ENCODE measurements around the gene ISCU. TPM values are rescaled to one million over a fixed set of nuclear protein-coding genes. Genes with fewer than 3 reads are reported as not detected.

Gene ISCU
- total RNA-seq, 1 donor from 2014 or later: 48.4 TPM

GRCh38 chr12:108600702-108601007, 38.3 kb downstream of the ISCU start:
- peaks cover 4% of the 10 kb centered on the region for H3K4me1 Mint-ChIP-seq (ENCODE audit: low read depth, unreplicated experiment)
- peaks cover 4% of the 10 kb centered on the region for H3K9me3 Mint-ChIP-seq (ENCODE audit: unreplicated experiment)
- no peaks in the 10 kb centered on the region for H3K36me3 Mint-ChIP-seq (ENCODE audit: unreplicated experiment)
- H3K27ac Mint-ChIP-seq (ENCODE audit: unreplicated experiment): no peak overlapping the region
- no peak for TF ChIP-seq CTCF (IDR thresholded peaks at IDR 0.05; ENCODE audit: partially characterized antibody, unreplicated experiment)
- H3K27me3 Mint-ChIP-seq (ENCODE audit: unreplicated experiment): peaks cover 4% of the 10 kb centered on the region
- H3K4me3 Mint-ChIP-seq (ENCODE audit: unreplicated experiment): no peak overlapping the region
- no peak for DNase-seq

- no peak overlapping the region for H3K27ac Mint-ChIP-seq (ENCODE audit: unreplicated experiment)
- no peak overlapping the region for H3K4me3 Mint-ChIP-seq (ENCODE audit: unreplicated experiment)
- no peak for TF ChIP-seq CTCF (IDR thresholded peaks at IDR 0.05; ENCODE audit: partially characterized antibody, unreplicated experiment)
- H3K9me3 Mint-ChIP-seq (ENCODE audit: unreplicated experiment): peaks cover 4% of the 10 kb centered on the region
- DNase-seq: no peak
- H3K36me3 Mint-ChIP-seq (ENCODE audit: unreplicated experiment): no peaks in the 10 kb centered on the region
- H3K27me3 Mint-ChIP-seq (ENCODE audit: unreplicated experiment): peaks cover 4% of the 10 kb centered on the region
- peaks cover 6% of the 10 kb centered on the region for H3K4me1 Mint-ChIP-seq (ENCODE audit: low read depth, unreplicated experiment)
These were observed 39.9 kb downstream of the ISCU start for GRCh38 chr12:108602209-108602705.

- no peak overlapping the region for H3K4me3 Mint-ChIP-seq (ENCODE audit: unreplicated experiment)
- no peak for DNase-seq
- no peaks in the 10 kb centered on the region for H3K36me3 Mint-ChIP-seq (ENCODE audit: unreplicated experiment)
- H3K9me3 Mint-ChIP-seq (ENCODE audit: unreplicated experiment): peaks cover 3% of the 10 kb centered on the region
- H3K4me1 Mint-ChIP-seq (ENCODE audit: low read depth, unreplicated experiment): peaks cover 1% of the 10 kb centered on the region
- peaks cover 2% of the 10 kb centered on the region for H3K27me3 Mint-ChIP-seq (ENCODE audit: unreplicated experiment)
- TF ChIP-seq CTCF (IDR thresholded peaks at IDR 0.05; ENCODE audit: partially characterized antibody, unreplicated experiment): no peak
- H3K27ac Mint-ChIP-seq (ENCODE audit: unreplicated experiment): no peak overlapping the region
These were observed 40.7 kb downstream of the ISCU start for GRCh38 chr12:108602976-108603704.

- DNase-seq: no peak
- TF ChIP-seq CTCF (IDR thresholded peaks at IDR 0.05; ENCODE audit: partially characterized antibody, unreplicated experiment): no peak
- Mint-ChIP-seq H3K27me3 (ENCODE audit: unreplicated experiment) (peaks cover 2% of the 10 kb centered on the region), H3K4me1 (ENCODE audit: low read depth, unreplicated experiment) (peaks cover 1% of the 10 kb centered on the region), H3K4me3 (ENCODE audit: unreplicated experiment) (no peak overlapping the region), H3K36me3 (ENCODE audit: unreplicated experiment) (no peaks in the 10 kb centered on the region), H3K9me3 (ENCODE audit: unreplicated experiment) (peaks cover 3% of the 10 kb centered on the region), H3K27ac (ENCODE audit: unreplicated experiment) (no peak overlapping the region)
These were observed 41.3 kb downstream of the ISCU start for GRCh38 chr12:108603743-108604142.

- DNase-seq: no peak
- H3K4me1 Mint-ChIP-seq (ENCODE audit: low read depth, unreplicated experiment): peaks cover 1% of the 10 kb centered on the region
- no peak for TF ChIP-seq CTCF (IDR thresholded peaks at IDR 0.05; ENCODE audit: partially characterized antibody, unreplicated experiment)
- H3K4me3 Mint-ChIP-seq (ENCODE audit: unreplicated experiment): no peak overlapping the region
- H3K27me3 Mint-ChIP-seq (ENCODE audit: unreplicated experiment): peaks cover 2% of the 10 kb centered on the region
- H3K27ac Mint-ChIP-seq (ENCODE audit: unreplicated experiment): no peak overlapping the region
- H3K36me3 Mint-ChIP-seq (ENCODE audit: unreplicated experiment): no peaks in the 10 kb centered on the region
- peaks cover 3% of the 10 kb centered on the region for H3K9me3 Mint-ChIP-seq (ENCODE audit: unreplicated experiment)
These were observed 42.0 kb downstream of the ISCU start for GRCh38 chr12:108604208-108604941.

Measured in glutamatergic neuron (in vitro differentiated cells).